NCI-H69 (cell line): ENCODE data around the gene OR10V1.

Experiments
- DNase-seq: peaks from one replicate; lab custom pipeline; 2025; lab: John Stamatoyannopoulos, UW

The OR10V1 gene

GRCh38 chr11:59713745-59714144 is at the start of gene OR10V1:
OR10V1 (minus strand) TSS chr11:59713845; CDS start chr11:59713845, 0 bp downstream.
- no peak for DNase-seq

DNA sequence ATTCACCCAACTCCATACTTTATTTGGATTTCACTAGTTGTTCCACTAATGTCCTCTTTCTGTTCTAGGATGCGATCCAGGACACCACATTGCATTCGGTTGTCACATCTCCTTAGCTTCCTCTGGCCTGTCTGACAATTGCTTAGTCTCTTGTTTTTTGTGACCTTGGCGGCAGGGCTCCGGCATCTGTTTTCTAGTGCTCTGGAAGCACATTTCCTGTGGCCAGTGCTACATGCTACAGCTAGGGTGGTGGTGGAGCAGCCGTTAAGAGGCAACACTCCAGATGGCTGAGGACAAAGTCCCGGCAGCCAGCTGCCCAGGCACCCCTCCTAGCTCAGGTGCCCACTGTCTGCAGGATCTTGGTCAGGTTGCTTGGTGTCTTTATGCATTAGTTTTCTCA is 48.3 kb upstream of the OR10V1 start:
- no peak for DNase-seq

GRCh38 chr11:59760771-59761170 is 47.1 kb upstream of the OR10V1 start:
- DNase-seq, result no peak

DNA sequence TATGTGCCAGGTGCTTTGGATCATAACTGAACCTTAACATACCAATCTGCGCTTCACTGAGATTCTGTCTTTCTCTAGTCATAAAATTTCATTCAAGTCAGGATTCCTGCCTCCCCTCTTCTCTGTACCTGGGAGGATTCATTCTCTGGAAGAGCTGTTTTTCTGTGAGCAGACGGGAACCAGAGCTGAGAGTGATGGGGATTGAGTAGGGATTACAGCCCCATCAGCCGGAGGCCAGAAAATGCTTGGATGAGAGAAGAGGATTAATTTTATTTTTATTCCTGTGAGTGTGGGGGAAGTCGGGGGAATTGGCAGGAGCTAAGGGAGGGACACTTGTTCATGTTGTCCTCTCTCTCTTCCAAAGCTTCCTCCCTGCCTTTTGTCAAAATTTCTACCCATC is 46.3 kb upstream of the OR10V1 start:
- DNase-seq, result no peak

- no peak for DNase-seq
These were observed 44.9 kb upstream of the OR10V1 start for GRCh38 chr11:59758401-59759037.

DNA sequence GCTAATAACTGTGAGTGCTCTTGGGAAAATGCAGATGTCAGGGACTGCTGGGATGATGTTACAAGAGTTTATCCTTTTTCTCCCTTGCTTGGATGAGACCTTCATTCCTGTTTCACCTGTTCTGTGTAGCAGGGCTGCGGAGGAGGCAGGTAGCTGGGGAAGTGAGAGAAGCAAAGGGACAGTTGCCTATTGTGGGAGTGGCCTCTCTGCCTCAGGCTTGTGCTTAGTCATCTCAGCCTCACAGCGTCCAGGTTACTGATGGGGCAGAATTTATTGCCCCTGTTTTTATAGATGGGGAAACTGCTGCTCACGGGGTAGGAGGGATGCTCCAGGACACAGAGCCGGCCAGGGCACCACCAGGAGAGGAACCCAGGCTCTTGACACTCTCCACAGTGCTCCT is 43.2 kb upstream of the OR10V1 start:
- peak; percentile 13 for DNase-seq

DNA sequence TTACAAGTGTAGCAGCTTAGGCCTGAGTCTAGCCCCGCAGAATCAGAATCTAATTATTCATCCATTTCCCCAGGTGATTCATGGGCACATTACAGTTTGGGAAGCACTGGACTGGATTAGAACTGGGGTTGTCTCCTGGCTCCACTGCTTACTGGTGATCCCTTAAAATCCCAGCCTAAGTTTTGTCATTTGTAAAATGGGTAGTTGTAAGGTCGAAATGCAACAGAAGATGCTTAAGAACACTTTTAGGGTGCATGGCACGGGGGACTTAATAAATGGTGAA is 42.9 kb upstream of the OR10V1 start:
- DNase-seq, result peak; percentile 35

DNA sequence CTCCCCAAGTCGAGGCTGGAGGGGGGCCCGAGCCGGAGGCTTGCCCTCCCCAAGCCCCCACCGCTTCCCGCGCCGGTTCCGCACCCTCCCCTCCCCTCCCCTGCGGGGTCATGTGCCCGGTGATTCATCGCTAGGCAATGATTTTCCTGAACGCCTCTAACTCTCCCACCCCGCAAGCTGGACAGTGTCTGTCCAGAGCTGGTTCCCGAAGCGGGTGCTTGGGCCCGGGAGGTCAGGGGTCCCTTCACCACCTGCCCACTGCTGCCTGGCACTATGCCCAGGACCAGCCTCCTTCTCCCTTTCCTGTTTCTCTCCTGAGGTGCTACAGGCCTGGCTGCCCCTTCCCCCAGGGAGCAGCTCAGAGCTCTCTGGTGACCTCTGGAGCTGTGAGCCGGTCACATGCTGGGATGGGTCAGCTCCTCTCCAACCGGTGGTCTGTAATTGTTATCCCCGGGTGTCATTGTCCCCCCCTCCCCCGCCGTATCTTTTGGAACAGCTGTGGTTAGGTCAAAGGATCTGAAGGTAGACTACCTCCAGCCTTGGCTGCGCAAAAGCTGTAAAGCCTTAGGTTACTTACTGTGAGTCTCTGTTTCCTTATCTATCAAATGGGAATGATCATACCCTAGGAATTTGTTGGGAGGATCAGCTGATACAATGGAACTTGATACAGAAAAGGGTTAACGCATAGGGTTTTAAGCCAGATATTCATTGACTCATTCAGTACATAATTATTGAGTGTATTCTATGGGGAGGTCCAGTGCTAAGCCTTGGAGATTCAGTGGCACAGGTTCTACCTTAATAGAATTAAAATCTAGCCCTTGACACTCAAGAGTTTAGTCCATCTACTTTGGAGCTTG is 42.3 kb upstream of the OR10V1 start:
- peak; percentile 84 for DNase-seq

DNA sequence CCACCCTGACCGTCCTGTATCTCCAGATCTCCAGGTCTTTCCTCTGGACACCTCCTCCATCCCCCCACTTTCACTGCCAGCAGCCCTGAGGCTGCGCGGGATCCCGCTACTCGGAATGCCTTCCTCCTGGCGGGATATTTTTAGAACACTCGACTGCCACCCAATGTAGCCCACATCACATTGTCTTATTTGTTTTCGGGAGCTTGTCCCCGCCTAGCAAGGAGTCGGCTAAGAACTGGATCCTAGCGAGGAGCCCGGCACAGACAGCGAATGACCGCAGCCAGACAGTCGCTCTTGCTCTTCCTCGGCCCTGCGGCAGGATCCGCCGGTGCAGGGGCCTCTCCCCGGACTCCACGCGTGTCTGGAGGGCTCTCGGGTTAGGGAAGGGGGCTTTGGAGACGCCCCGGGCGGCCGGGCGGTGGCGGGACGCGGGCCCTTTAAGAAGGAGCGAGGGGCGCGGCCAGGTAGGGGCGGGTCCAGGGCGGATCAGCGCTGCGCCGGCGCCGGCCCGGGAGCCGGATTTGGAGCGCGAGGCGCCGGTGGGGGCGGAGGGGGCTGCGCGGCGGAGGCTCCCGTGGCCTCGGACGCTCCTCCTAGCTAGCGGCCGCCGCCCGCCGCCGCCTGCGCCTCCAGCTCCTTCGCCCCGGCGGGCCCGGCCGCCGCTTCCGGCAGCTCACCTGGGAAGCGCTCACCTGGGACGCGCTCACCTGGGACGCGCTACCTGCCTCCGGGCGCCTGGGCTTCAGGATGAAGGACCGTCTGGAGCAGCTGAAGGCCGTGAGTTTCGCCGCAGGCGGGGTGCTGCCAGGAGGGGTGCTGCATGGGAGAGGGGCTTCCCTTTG is 41.4 kb upstream of the OR10V1 start, which contains the start of gene STX3:
TSS of gene STX3 (plus strand) at position 518 of the 842 bp plus-strand sequence. CDS start at position 748, 230 bp downstream.
- peak; percentile 88 for DNase-seq

- peak; percentile 66 for DNase-seq
These were observed 40.8 kb upstream of the OR10V1 start for GRCh38 chr11:59754494-59754858.

DNA sequence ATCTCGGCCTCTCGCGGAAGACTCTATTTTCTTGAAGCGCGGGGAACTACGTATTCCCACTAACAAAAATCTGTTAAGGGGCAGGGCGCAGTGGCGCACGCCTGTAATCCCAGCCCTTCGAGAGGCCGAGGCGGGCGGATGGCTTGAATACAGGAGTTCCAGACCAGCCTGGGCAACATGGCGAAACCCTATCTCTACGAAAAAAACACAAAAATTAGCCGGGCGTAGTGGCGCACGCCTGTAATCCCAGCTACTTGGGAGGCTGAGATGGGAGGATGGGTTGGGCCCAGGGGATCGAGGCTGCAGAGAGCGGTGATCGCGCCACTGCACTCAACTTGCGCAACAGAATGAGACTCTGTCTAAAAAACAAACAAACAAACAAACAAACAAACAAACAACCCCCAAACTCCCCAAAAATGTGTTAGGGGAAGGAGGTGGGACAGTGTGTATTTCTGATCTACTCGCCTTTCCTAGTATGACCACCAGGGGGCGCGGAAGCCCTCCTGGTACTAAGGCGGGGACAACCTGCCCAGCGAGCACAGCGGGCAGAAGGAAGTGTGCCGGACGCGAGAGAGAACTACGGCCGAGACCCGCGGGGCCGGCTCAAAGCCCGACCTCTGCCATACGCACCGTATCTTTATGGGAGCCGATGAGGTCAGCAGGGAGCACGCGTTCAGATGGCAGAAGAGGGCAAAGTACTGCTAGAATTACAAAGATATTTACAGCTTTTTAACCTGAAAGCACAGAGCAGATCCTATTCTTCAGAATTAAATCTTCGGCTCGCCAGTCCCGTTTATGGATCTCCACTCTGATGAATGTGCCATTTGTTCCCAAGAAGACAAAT is 40.2 kb upstream of the OR10V1 start:
- peak; percentile 87 for DNase-seq

GRCh38 chr11:59746111-59746510 is 32.5 kb upstream of the OR10V1 start:
- DNase-seq, result no peak

DNA sequence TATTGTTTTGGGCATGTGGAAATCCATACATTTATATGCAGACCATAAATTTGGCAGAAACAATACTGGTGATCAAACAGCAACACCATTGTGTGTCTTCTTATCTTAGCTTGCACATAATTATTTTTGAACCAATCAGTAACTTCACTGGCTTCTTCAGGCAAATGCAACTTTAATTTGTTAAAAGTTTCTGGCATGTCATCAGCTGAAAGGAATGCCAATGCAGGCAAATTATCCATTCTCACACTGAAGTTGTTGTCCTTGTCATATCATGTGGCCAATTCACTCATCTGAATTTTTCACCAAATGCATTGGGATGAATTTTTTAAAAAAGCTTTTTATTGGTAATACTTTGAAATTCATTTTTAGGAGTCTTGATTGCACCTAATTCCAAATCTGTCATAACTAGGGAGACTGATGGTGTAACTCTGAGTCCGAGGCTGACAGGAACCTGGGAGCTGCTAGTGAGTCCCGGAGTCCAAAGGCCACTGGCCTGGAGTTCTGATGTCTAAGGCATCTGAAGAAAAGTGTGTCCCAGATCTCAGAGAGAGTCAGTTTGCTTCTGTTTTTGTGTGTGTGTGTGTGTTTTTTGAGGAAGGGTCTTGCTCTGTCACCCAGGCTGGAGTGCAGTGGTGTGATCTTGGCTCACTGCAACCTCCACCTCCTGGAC is 17.4 kb upstream of the OR10V1 start:
- DNase-seq, result no peak

DNA sequence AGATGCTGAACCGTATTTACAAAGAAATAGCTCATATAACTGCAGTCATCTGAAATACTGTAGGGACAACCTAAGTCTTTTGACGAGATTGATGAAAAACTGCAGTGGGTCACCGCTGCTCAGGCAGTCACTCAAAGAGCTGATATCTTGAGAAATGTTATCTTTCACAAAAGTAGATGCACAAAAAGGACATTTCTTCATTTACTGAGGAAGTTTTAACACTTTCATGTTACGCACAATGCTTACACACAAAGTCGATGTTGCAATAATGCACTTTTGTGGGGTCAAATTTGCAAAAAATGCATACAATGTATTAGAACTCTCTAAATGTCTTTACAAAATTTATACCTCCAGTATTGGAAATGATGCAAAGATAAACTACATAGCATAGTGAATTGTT is 16.2 kb upstream of the OR10V1 start:
- DNase-seq, result no peak

DNA sequence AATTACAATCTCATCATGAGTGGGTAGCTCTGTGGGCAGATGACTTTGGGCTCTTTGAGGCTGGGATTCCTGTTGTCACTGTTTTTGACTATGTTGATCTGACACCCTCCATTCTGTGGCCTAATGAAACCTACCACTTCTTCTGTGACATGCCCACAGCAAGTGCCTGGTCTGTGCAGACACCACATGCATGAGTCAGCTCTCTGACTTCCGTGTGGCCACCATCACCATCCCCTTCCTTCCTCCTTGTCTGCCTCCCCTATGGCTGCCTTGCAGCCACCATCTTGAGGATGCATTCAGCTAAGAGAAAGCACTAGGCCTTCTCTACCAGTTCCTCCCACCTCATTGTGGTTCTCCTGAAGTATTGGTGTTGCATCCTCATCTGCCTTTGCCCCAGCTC is 15.3 kb upstream of the OR10V1 start:
- no peak for DNase-seq

DNA sequence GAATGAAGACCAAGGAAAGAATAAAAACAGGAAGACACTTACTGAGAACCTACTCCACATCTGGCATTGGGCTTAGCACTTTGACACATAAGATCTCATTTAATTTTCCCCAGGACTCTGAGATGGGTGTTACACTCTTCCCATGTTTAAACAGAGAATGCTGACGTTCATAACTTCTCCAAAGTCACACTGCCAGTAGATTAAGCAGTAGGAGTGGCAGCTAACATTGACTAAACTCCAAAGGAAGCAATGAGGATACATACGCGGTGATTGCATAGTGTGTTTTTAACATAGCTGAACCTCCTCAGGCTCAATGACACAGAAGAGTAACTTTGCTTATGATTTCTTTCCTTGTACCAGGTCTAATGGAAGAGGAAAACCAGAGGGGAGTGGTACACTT is 14.5 kb upstream of the OR10V1 start:
- DNase-seq, result no peak

DNA sequence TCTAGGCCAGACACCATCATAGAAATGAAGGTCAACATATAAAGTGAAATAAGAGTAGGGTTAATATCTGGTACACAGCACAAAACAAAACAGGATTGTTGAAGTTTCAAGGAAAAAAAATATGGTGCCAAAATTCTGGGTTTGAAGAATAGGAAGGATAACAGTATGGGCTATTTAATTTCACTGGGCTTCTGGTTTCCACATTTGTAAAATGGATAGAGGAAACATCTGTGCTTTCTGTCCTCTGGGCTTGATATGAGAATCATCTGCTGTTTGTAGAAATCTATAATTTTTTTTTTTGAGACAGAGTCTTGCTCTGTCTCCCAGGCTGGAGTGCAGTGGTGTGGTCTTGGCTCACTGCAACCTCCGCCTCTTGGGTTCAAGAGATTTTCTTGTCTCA is 13.8 kb upstream of the OR10V1 start:
- DNase-seq, result no peak

GRCh38 chr11:59724066-59724465 is 10.4 kb upstream of the OR10V1 start:
- no peak for DNase-seq

DNA sequence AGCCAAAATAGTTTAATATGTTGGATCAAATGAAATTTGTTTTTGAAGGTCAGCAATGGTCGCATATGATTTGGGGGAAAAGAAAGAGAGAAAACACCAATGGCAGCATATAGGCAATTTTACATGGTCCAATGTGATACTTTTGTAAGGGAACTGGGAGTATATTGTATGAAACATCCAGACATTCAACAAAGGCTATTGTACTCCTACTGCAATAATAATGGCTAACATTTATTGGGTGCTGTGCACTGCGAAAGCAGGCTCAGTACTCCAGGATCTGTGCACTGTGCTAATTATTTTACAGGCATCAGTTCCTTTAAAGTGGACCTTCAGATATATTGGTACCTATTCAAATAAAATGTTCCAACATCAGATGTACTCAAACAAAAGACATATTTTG is 5.9 kb upstream of the OR10V1 start:
- DNase-seq, result no peak

DNA sequence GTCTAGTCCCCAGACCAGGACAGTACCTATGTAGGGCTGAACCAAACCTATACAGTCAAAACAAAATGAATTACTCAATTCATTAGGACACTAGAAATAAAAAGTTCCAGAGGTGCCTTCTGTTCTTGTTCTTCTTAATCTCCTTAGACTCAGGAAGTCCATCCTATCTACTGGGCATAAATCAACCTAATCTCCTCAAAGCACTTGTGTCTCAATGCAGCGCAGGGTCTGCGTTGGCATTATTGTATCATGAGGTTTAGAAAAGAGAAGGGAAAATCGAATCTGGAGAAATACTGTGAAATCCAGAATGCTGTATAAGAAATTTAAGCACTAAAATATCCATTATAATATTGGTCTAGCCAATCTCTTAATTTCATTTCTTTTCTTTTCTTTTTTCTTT is 2.4 kb upstream of the OR10V1 start:
- no peak for DNase-seq

DNA sequence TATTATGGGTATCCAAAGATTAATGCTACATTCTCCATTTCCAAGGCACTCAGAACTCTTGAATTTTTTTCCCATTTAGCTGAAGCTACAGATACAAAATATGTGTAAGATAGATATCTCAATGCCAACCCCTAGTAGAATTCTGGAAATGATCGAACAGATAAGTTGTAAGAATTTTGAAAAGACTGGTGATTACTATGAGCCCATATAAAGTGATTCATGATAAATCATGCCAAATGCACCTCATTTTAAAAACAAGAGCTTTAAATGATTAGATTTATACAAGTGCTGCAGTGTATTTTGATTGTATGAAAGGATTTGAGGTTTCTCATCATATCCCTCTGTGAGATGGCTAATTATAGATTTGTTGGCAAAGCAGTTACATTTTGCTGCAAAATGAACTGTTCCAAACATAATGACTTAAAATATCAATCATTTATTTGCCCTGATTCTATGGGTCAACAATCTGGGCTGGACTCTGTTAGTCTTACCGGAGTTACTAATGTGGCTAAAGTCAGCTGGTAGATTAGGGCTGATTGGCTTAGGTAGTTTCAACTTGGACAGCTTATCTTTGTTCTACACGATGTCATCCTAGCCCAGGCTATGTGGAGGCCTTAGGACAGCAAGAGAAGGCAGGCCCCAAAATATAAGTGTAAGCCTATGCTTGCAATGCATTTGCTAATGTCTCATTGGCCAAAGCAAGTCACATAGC is 3.4 kb downstream of the OR10V1 start:
- DNase-seq, result no peak
